ENCODE measurements around the gene SERPINB6. TPM values are rescaled to one million over a fixed set of nuclear protein-coding genes. Genes with fewer than 3 reads are reported as not detected.

SERPINB6 gene
- total RNA-seq, 2 experiments from 2014 or later, result 13.2 TPM; not detected in 1

DNA sequence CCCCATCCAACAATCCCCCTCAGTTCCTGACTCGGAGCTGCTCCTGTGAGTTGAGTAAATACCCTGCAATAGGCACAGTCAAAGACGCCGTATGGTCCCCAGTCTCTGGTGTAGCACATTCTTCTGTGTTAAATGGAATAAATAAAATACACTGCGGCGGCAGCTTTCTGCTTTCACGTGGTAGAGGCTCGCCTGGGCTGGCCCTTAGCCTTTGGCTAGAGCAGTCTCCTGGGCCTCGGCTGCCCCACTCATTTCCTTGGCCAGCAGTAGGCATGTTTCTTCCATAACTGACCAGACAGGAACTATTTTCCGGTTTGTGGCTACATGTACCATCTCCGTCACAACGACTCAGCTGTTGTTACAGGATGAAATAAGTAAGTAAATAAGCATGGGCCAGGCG lies 20.7 kb downstream of the SERPINB6 start:
- CTCF ChIA-PET (ENCODE audit: unreplicated experiment), result interaction anchor here (1.4 kb wide), 1 partner anchor 39 kb away, joined by 5 read pairs; no protein-coding TSS in a partner anchor
- no peak for TF ChIP-seq EZH2phosphoT487 (IDR thresholded peaks at IDR 0.05; ENCODE audit: borderline replicate concordance, low read depth, low read length)
- TF ChIP-seq, protein P1, sequence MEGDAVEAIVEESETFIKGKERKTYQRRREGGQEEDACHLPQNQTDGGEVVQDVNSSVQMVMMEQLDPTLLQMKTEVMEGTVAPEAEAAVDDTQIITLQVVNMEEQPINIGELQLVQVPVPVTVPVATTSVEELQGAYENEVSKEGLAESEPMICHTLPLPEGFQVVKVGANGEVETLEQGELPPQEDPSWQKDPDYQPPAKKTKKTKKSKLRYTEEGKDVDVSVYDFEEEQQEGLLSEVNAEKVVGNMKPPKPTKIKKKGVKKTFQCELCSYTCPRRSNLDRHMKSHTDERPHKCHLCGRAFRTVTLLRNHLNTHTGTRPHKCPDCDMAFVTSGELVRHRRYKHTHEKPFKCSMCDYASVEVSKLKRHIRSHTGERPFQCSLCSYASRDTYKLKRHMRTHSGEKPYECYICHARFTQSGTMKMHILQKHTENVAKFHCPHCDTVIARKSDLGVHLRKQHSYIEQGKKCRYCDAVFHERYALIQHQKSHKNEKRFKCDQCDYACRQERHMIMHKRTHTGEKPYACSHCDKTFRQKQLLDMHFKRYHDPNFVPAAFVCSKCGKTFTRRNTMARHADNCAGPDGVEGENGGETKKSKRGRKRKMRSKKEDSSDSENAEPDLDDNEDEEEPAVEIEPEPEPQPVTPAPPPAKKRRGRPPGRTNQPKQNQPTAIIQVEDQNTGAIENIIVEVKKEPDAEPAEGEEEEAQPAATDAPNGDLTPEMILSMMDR (conservative IDR thresholded peaks at IDR 0.05; ENCODE audit: low read length), result no peak
- no peak overlapping the region for H3K27ac ChIP-seq (ENCODE audit: low read depth, low read length, poor library complexity, severe bottlenecking)

DNA sequence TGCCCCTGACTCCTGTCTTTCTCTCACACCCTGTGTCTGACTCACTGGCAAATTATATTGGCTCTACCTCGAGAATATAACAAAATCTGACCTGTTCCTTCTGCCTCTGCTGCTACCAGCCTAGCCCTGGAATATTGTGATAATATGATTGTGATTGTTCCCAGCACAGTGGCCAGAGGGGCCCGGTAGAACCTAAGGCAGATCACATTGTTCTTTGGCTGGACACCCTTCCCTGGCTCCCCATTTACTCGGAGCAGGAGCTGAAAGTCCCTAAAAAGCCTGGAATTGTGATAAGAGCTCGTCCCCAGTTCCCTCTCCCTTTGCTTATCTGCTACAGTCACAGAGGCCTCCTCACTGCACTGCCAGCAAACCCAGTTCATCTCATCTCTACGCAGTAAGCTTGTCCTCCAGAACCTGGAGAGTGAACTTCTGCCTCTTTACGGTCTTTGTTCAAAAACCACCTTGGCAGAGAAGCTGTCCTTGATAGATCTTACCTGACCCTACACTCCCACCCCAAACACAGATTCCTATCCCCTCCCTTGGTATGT lies 21.8 kb downstream of the SERPINB6 start:
- BruUV-seq (replicated peaks), result no TSS peak
- TF ChIP-seq, protein P1 (conservative IDR thresholded peaks at IDR 0.05; ENCODE audit: low read length), result no peak
- TF ChIP-seq EZH2phosphoT487 (IDR thresholded peaks at IDR 0.05; ENCODE audit: borderline replicate concordance, low read depth, low read length), result no peak
- intact Hi-C loops (cut with micrococcal nuclease; ENCODE audit: unreplicated experiment), result no loop called here
- H4K20me1 ChIP-seq (ENCODE audit: insufficient read depth, low read length), result no peaks in the 10 kb centered on the region
- H3K4me3 ChIP-seq (ENCODE audit: low read depth, low read length, poor library complexity, severe bottlenecking), result no peak overlapping the region
- no peaks in the 10 kb centered on the region for H3K36me3 ChIP-seq (ENCODE audit: insufficient read depth, low read length)
- CTCF ChIA-PET (ENCODE audit: unreplicated experiment), result interaction anchor here (1.4 kb wide), 1 partner anchor 40 kb away, joined by 5 read pairs; no protein-coding TSS in a partner anchor
- DNase-seq (ENCODE audit: low spot score), result no peak
- H2AFZ ChIP-seq (ENCODE audit: low read length), result no peak overlapping the region
- H3K9me3 ChIP-seq (ENCODE audit: low read length), result no peaks in the 10 kb centered on the region
- no peak overlapping the region for H3K4me2 ChIP-seq (ENCODE audit: low read length)
- peaks cover 50% of the 10 kb centered on the region for H3K4me1 ChIP-seq (ENCODE audit: insufficient read depth, low read length, poor library complexity, severe bottlenecking)
- no peaks in the 10 kb centered on the region for H3K9me2 ChIP-seq (ENCODE audit: insufficient read depth, low read length)
- POLR2A ChIA-PET, result interaction anchor here (0.6 to 1.5 kb wide), 6 partner anchors 9 to 88 kb away, joined by 3 to 5 read pairs (median 3); no protein-coding TSS in a partner anchor
- H3K27ac ChIP-seq (ENCODE audit: low read depth, low read length, poor library complexity, severe bottlenecking), result no peak overlapping the region
- no peaks in the 10 kb centered on the region for H3K79me2 ChIP-seq (ENCODE audit: insufficient read depth, low read depth, low read length)

More for the DNA sequence above, 20.7 kb downstream of the SERPINB6 start:
- H3K9me3 ChIP-seq (ENCODE audit: low read length), result no peaks in the 10 kb centered on the region
- H3K79me2 ChIP-seq (ENCODE audit: insufficient read depth, low read depth, low read length), result no peaks in the 10 kb centered on the region
- H3K36me3 ChIP-seq (ENCODE audit: insufficient read depth, low read length), result no peaks in the 10 kb centered on the region
- no peaks in the 10 kb centered on the region for H3K9me2 ChIP-seq (ENCODE audit: insufficient read depth, low read length)
- intact Hi-C loops (cut with micrococcal nuclease; ENCODE audit: unreplicated experiment), result no loop called here
- H3K4me2 ChIP-seq (ENCODE audit: low read length), result no peak overlapping the region
- no peak for DNase-seq (ENCODE audit: low spot score)
- no peak overlapping the region for H2AFZ ChIP-seq (ENCODE audit: low read length)
- no peak overlapping the region for H3K4me3 ChIP-seq (ENCODE audit: low read depth, low read length, poor library complexity, severe bottlenecking)
- peaks cover 39% of the 10 kb centered on the region for H3K4me1 ChIP-seq (ENCODE audit: insufficient read depth, low read length, poor library complexity, severe bottlenecking)
- BruUV-seq (replicated peaks), result no TSS peak
- POLR2A ChIA-PET, result interaction anchor here (0.5 to 1.4 kb wide), 3 partner anchors 39 to 122 kb away, joined by 3 to 4 read pairs (median 3); no protein-coding TSS in a partner anchor
- H4K20me1 ChIP-seq (ENCODE audit: insufficient read depth, low read length), result no peaks in the 10 kb centered on the region

DNA sequence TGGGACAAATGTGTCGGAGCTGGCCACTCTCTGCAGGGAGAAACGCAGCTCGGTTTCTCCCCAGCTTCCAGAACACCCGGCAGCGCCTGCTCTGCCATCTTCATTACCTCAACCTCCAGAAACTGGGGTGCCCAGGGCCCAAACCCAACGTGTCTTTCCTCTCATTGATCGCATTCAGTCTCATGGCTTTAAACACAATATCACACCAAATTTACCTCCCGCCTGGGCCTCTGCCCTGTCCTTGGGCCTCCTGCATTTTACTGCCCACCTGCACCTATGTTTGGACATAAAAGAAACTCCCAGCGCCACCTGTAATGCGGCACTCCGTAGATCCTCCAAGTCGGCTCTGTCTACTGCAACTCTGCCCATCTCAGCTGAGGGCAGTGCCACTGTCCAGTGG lies 22.2 kb downstream of the SERPINB6 start:
- H3K36me3 ChIP-seq (ENCODE audit: insufficient read depth, low read length), result no peaks in the 10 kb centered on the region
- H4K20me1 ChIP-seq (ENCODE audit: insufficient read depth, low read length), result no peaks in the 10 kb centered on the region
- no TSS peak for BruUV-seq (replicated peaks)
- H3K4me1 ChIP-seq (ENCODE audit: insufficient read depth, low read length, poor library complexity, severe bottlenecking), result peaks cover 55% of the 10 kb centered on the region
- H3K4me2 ChIP-seq (ENCODE audit: low read length), result no peak overlapping the region
- no peak for DNase-seq (ENCODE audit: low spot score)
- no peak for TF ChIP-seq EZH2phosphoT487 (IDR thresholded peaks at IDR 0.05; ENCODE audit: borderline replicate concordance, low read depth, low read length)
- TF ChIP-seq, protein P1 (conservative IDR thresholded peaks at IDR 0.05; ENCODE audit: low read length), result no peak
- intact Hi-C loops (cut with micrococcal nuclease; ENCODE audit: unreplicated experiment), result no loop called here
- H3K4me3 ChIP-seq (ENCODE audit: low read depth, low read length, poor library complexity, severe bottlenecking), result no peak overlapping the region
- H2AFZ ChIP-seq (ENCODE audit: low read length), result no peak overlapping the region
- no peaks in the 10 kb centered on the region for H3K9me3 ChIP-seq (ENCODE audit: low read length)
- POLR2A ChIA-PET, result interaction anchor here (0.7 to 1.5 kb wide), 3 partner anchors 10 to 151 kb away, joined by 3 read pairs; no protein-coding TSS in a partner anchor
- no peak overlapping the region for H3K27ac ChIP-seq (ENCODE audit: low read depth, low read length, poor library complexity, severe bottlenecking)
- no peaks in the 10 kb centered on the region for H3K9me2 ChIP-seq (ENCODE audit: insufficient read depth, low read length)
- CTCF ChIA-PET (ENCODE audit: unreplicated experiment), result interaction anchor here (1.4 kb wide), 1 partner anchor 41 kb away, joined by 5 read pairs; no protein-coding TSS in a partner anchor
- no peaks in the 10 kb centered on the region for H3K79me2 ChIP-seq (ENCODE audit: insufficient read depth, low read depth, low read length)

All from OCI-LY7 (cell line).